Measurements from ENCODE around the gene PRPF38B.

DNA sequence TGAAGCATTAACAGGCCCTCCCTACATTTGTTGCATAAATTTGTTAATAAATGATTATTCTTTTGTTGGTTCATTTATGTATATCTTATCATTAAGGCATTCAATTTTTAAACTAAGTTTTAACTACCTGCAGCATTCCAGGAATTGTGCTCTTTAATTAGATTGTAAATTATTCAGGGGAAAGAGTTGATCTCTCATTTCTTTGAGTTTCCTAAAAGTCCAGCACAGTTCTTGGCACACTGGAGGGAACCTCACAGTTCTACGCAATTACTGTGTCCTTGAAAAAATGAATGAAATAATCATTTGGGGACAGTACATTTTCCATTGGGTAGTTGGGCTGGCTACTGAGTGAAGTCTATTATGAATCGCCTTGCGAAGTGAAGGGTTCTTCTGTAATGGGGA, 53.9 kb downstream of the PRPF38B start:
- TF ChIP-seq, protein P1, sequence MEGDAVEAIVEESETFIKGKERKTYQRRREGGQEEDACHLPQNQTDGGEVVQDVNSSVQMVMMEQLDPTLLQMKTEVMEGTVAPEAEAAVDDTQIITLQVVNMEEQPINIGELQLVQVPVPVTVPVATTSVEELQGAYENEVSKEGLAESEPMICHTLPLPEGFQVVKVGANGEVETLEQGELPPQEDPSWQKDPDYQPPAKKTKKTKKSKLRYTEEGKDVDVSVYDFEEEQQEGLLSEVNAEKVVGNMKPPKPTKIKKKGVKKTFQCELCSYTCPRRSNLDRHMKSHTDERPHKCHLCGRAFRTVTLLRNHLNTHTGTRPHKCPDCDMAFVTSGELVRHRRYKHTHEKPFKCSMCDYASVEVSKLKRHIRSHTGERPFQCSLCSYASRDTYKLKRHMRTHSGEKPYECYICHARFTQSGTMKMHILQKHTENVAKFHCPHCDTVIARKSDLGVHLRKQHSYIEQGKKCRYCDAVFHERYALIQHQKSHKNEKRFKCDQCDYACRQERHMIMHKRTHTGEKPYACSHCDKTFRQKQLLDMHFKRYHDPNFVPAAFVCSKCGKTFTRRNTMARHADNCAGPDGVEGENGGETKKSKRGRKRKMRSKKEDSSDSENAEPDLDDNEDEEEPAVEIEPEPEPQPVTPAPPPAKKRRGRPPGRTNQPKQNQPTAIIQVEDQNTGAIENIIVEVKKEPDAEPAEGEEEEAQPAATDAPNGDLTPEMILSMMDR (IDR thresholded peaks at IDR 0.05; ENCODE audit: low read length), result no peak
- TF ChIP-seq EZH2 (optimal IDR thresholded peaks at IDR 0.05; ENCODE audit: low read depth, low read length) (no peak), EZH2phosphoT487 (IDR thresholded peaks at IDR 0.05; ENCODE audit: low read length) (no peak)

Data from MM.1S (cell line).